PC-3 (cell line): ENCODE results near the gene CEP41. TPM values are rescaled to one million over a fixed set of nuclear protein-coding genes. Genes with fewer than 3 reads are reported as not detected.

Experiments
- ATAC-seq: fragments of 200-7000 bp; cut with Tn5 transposase; 2 replicates; pipeline ENCODE4 v1.9.1; 2020; ENCODE audit warnings: mild to moderate bottlenecking, moderate library complexity
- BruUV-seq: library from RNA; stranded (reverse); fragments of 400-500 nt; replicated peaks from 2 replicates; lab custom pipeline; 2021; lab: Mats Ljungman, UMichigan
- CTCF ChIA-PET: fragments of 300-600 bp; sonication (Branson Sonifier 250); formaldehyde crosslinking; loops from one replicate; lab custom pipeline; 2022; ENCODE audit warnings: antibody characterized with exemption; lab: Charles Lee
- POLR2A ChIA-PET: fragments of 300-600 bp; sonication (Branson Sonifier 250); formaldehyde crosslinking; loops from one replicate; lab custom pipeline; 2022; ENCODE audit warnings: antibody characterized with exemption; ENCODE audit not compliant: unreplicated experiment; lab: Charles Lee
- DNase-seq: peaks from one replicate; pipeline ENCODE4 v3.0.0-alpha.2; 2015
- H2AFZ ChIP-seq: fragments of 300-600 bp; sonication (generic); 2 replicates; pipeline ENCODE4 v1.6.0; 2016; ENCODE audit warnings: antibody characterized with exemption, low read length
- H3F3A ChIP-seq: fragments of 300-600 bp; sonication (generic); one replicate; pipeline ENCODE4 v1.6.0; 2017; ENCODE audit warnings: antibody characterized with exemption, low read length, control low read depth, mild to moderate bottlenecking; ENCODE audit not compliant: unreplicated experiment
- H3K27ac ChIP-seq: fragments of 300-600 bp; sonication (generic); 2 replicates; pipeline ENCODE4 v1.5.1; 2016; ENCODE audit warnings: mild to moderate bottlenecking, low read length
- H3K27me3 ChIP-seq: fragments of 300-600 bp; sonication (generic); 2 replicates; pipeline ENCODE4 v1.6.1; 2016; ENCODE audit warnings: low read length, mixed read lengths
- H3K36me3 ChIP-seq: fragments of 300-600 bp; sonication (generic); 2 replicates; pipeline ENCODE4 v1.6.1; 2016; ENCODE audit warnings: low read depth, mixed run types, low read length, mixed read lengths
- H3K4me1 ChIP-seq: fragments of 300-600 bp; sonication (generic); 2 replicates; pipeline ENCODE4 v1.5.1; 2016; ENCODE audit warnings: low read length; ENCODE audit not compliant: insufficient read depth
- H3K4me2 ChIP-seq: fragments of 300-600 bp; sonication (generic); 2 replicates; pipeline ENCODE4 v1.6.0; 2016; ENCODE audit warnings: low read length
- H3K4me3 ChIP-seq: fragments of 300-600 bp; sonication (generic); 2 replicates; pipeline ENCODE4 v1.5.1; 2016; ENCODE audit warnings: mild to moderate bottlenecking, low read length, mixed read lengths
- H3K79me2 ChIP-seq: fragments of 300-600 bp; sonication (generic); 2 replicates; pipeline ENCODE4 v1.6.1; 2017; ENCODE audit warnings: low read length, mixed read lengths
- H3K9ac ChIP-seq: fragments of 300-600 bp; sonication (generic); 2 replicates; pipeline ENCODE4 v1.6.0; 2016; ENCODE audit warnings: mild to moderate bottlenecking, low read length
- H3K9me2 ChIP-seq: fragments of 300-600 bp; sonication (generic); replicated peaks from 2 replicates; pipeline ENCODE4 v1.6.1; 2016; ENCODE audit warnings: mixed run types, low read length, mixed read lengths
- H3K9me3 ChIP-seq: fragments of 300-600 bp; sonication (generic); 2 replicates; pipeline ENCODE4 v1.6.1; 2016; ENCODE audit warnings: low read length, mixed read lengths
- H4K20me1 ChIP-seq: fragments of 300-600 bp; sonication (generic); 2 replicates; pipeline ENCODE4 v1.6.1; 2016; ENCODE audit warnings: low read length, mixed read lengths
- EZH2 ChIP-seq: fragments of 300-600 bp; sonication (generic); IDR thresholded peaks from one replicate; pipeline ENCODE4 v1.6.1; 2017; ENCODE audit warnings: antibody characterized with exemption, mild to moderate bottlenecking, low read length; ENCODE audit not compliant: unreplicated experiment
- EZH2phosphoT487 ChIP-seq: fragments of 300-600 bp; sonication (generic); IDR thresholded peaks from 2 replicates; pipeline ENCODE4 v1.6.1; 2018; ENCODE audit warnings: mild to moderate bottlenecking, antibody characterized with exemption, low read length, borderline replicate concordance
- intact Hi-C: fragments of 100-400 bp; cut with micrococcal nuclease; formaldehyde crosslinking; loops from 2 replicates; pipeline ENCODE4 v1.9.0; 2023
- total RNA-seq: library from RNA; depleted of rRNA; stranded (reverse); fragments of >200 nt; gene quantifications from 2 replicates; pipeline ENCODE4 v1.2.3, GENCODE V29; 2014
- TF ChIP-seq, protein P1 (sequence below): fragments of 300-600 bp; sonication (generic); conservative IDR thresholded peaks from 2 replicates; pipeline ENCODE4 v1.5.1; 2017; ENCODE audit warnings: antibody characterized with exemption, low read depth, mild to moderate bottlenecking, low read length

CEP41 gene
- total RNA-seq, 1 experiment from 2014 or later, result 10.4 TPM

DNA sequence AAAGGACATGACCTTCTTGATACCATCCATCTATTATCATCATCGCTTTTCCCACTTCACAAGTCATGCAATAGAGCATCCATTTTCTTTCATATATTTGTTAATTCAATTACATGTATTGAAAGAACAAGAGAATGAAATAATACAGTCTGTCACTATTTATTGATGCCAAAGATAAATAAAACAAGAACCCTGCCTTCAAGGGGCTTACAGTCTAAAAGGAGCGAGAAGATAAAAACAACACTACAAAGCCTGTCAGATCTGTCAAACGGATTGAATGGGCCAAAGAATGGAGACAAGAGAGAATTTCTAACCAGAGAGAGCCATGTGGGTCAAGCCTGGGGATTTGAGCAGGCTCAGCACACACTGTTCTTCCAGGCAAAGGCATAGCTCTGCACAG is 80.3 kb downstream of the CEP41 start:
- intact Hi-C loops, result no loop called here
- Histone ChIP-seq H3K27me3 (no peaks in the 10 kb centered on the region), H3K9ac (no peak overlapping the region), H3K9me2 (no peaks in the 10 kb centered on the region), H3K36me3 (no peaks in the 10 kb centered on the region), H2AFZ (no peak overlapping the region), H3K4me3 (no peak overlapping the region), H3K27ac (no peak overlapping the region), H3K4me2 (no peak overlapping the region), H3K9me3 (peaks cover 4% of the 10 kb centered on the region; the same call in 1 of the 2 replicates), H4K20me1 (no peaks in the 10 kb centered on the region), H3K79me2 (no peaks in the 10 kb centered on the region), H3F3A (peaks cover 8% of the 10 kb centered on the region), H3K4me1 (peaks cover 47% of the 10 kb centered on the region)
- no peak for ATAC-seq
- ChIA-PET CTCF (no interaction called here), POLR2A (no interaction called here)
- TF ChIP-seq, protein P1, sequence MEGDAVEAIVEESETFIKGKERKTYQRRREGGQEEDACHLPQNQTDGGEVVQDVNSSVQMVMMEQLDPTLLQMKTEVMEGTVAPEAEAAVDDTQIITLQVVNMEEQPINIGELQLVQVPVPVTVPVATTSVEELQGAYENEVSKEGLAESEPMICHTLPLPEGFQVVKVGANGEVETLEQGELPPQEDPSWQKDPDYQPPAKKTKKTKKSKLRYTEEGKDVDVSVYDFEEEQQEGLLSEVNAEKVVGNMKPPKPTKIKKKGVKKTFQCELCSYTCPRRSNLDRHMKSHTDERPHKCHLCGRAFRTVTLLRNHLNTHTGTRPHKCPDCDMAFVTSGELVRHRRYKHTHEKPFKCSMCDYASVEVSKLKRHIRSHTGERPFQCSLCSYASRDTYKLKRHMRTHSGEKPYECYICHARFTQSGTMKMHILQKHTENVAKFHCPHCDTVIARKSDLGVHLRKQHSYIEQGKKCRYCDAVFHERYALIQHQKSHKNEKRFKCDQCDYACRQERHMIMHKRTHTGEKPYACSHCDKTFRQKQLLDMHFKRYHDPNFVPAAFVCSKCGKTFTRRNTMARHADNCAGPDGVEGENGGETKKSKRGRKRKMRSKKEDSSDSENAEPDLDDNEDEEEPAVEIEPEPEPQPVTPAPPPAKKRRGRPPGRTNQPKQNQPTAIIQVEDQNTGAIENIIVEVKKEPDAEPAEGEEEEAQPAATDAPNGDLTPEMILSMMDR, result no peak
- TF ChIP-seq EZH2 (no peak), EZH2phosphoT487 (no peak)
- BruUV-seq, result no TSS peak
- no peak for DNase-seq

DNA sequence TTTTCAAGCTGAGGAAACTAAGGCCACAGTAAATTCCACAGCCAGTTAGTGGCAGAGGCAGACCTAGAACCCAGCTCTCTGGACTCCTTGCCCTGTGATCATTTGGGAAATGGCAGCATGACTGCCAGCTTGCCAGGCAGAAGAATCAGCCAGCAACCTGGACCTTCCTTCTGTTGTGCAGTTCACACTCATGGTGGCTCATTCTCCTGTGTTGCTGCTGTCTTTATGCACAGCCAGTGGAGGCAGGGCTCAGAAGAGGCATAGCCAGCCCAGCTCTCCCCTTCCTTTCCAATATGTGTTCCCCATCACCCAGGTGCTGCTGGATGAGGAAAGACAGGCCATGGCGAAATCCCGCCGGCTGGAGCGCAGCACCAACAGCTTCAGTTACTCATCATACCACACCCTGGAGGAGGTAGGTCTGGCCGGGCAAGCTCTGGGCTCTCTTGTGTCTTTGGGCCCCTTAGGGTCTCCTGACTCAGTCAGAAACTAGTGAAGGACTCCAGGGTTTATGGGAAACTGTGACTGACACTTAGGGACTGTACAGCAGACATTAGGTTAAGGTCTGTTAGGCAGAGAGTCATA is 81.4 kb downstream of the CEP41 start:
- Histone ChIP-seq H3K4me1 (peaks cover 44% of the 10 kb centered on the region), H3K4me2 (no peak overlapping the region), H3K9ac (no peak overlapping the region), H3K9me2 (no peaks in the 10 kb centered on the region), H4K20me1 (no peaks in the 10 kb centered on the region), H2AFZ (no peak overlapping the region), H3K79me2 (no peaks in the 10 kb centered on the region), H3K4me3 (no peak overlapping the region), H3K27ac (no peak overlapping the region), H3K27me3 (no peaks in the 10 kb centered on the region), H3F3A (peaks cover 8% of the 10 kb centered on the region), H3K36me3 (no peaks in the 10 kb centered on the region), H3K9me3 (peaks cover 4% of the 10 kb centered on the region; the same call in 1 of the 2 replicates)
- ChIA-PET POLR2A (no interaction called here), CTCF (no interaction called here)
- ATAC-seq, result no peak
- TF ChIP-seq, protein P1, result no peak
- no peak for TF ChIP-seq EZH2phosphoT487
- TF ChIP-seq EZH2, result no peak
- intact Hi-C loops, result loop anchor here (5.0 kb wide), 1 partner anchor 287 kb away; the partner anchor contains the start of gene KLHDC10
- BruUV-seq, result no TSS peak
- no peak for DNase-seq

DNA sequence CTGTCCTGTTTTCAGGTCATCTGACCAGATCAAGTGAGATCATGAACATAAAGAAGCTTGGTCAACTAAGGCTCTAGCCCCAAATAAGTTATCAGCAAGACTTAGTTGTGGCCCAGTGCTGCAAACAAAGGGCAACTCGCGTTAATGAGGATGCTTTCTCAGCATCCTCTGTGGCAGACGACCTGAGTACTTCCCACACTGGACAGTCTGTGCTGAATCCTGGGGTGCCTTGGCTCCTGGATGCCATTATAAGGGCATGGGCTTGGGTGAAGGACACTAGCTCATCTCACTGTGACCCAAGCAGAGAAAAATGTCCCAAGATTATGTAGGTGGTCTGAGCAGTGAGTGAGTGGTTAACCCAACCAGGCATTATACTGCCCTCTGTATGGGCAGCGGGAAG is 82.3 kb downstream of the CEP41 start:
- H3K4me1 ChIP-seq, result peaks cover 35% of the 10 kb centered on the region

More for the DNA sequence above, 82.3 kb downstream of the CEP41 start:
- CTCF ChIA-PET, result no interaction called here
- no peak overlapping the region for H2AFZ ChIP-seq
- H3F3A ChIP-seq, result peaks cover 5% of the 10 kb centered on the region
- DNase-seq, result no peak
- H3K27me3 ChIP-seq, result no peaks in the 10 kb centered on the region
- BruUV-seq, result no TSS peak
- intact Hi-C loops, result loop anchor here (5.0 kb wide), 1 partner anchor 286 kb away; the partner anchor contains the start of gene KLHDC10
- no peaks in the 10 kb centered on the region for H3K36me3 ChIP-seq
- H4K20me1 ChIP-seq, result no peaks in the 10 kb centered on the region
- no peak for TF ChIP-seq EZH2phosphoT487
- TF ChIP-seq, protein P1, result no peak
- no peak for TF ChIP-seq EZH2
- no peak overlapping the region for H3K27ac ChIP-seq
- POLR2A ChIA-PET, result no interaction called here
- H3K9me3 ChIP-seq, result peaks cover 4% of the 10 kb centered on the region; the same call in 1 of the 2 replicates
- H3K79me2 ChIP-seq, result no peaks in the 10 kb centered on the region
- H3K9me2 ChIP-seq, result no peaks in the 10 kb centered on the region
- H3K9ac ChIP-seq, result no peak overlapping the region
- H3K4me3 ChIP-seq, result no peak overlapping the region
- H3K4me2 ChIP-seq, result no peak overlapping the region
- no peak for ATAC-seq
